Measurements from ENCODE around the gene MOGAT2.
"Not testable (repeated sequence)": the region's sequence is repeated elsewhere in the genome, so short reads cannot be mapped to it uniquely, and the experiment has no call there.

Gene MOGAT2

GRCh38 chr11:75719340-75720239, 2.0 kb downstream of the MOGAT2 start:
- DNase-seq, result no peak

GRCh38 chr11:75720639-75721038, 3.0 kb downstream of the MOGAT2 start:
- no peak for DNase-seq

- DNase-seq, result no peak
Measured at GRCh38 chr11:75721852-75722668, 4.4 kb downstream of the MOGAT2 start.

GRCh38 chr11:75722669-75723042, 5.0 kb downstream of the MOGAT2 start:
- DNase-seq, result no peak

GRCh38 chr11:75725547-75726320, 8.1 kb downstream of the MOGAT2 start:
- no peak for DNase-seq

- DNase-seq, result no peak
Measured at GRCh38 chr11:75728992-75729391, 11.4 kb downstream of the MOGAT2 start.

- DNase-seq, result no peak
Measured at GRCh38 chr11:75731095-75731494, 13.5 kb downstream of the MOGAT2 start.

- DNase-seq, result no peak
Measured at GRCh38 chr11:75733071-75733430, 15.4 kb downstream of the MOGAT2 start.

- no peak for DNase-seq
Measured at GRCh38 chr11:75733431-75734107, 15.9 kb downstream of the MOGAT2 start.

GRCh38 chr11:75734491-75735180, 17.0 kb downstream of the MOGAT2 start:
- DNase-seq, result no peak

- DNase-seq, result no peak
Measured at GRCh38 chr11:75735181-75735845, 17.7 kb downstream of the MOGAT2 start.

GRCh38 chr11:75737314-75737713, 19.7 kb downstream of the MOGAT2 start:
- no peak for DNase-seq

- DNase-seq, result no peak
Measured at GRCh38 chr11:75740681-75741080, 23.0 kb downstream of the MOGAT2 start.

- not testable (repeated sequence) for DNase-seq
Measured at GRCh38 chr11:75743159-75743558, 25.5 kb downstream of the MOGAT2 start.

GRCh38 chr11:75743711-75744563, 26.3 kb downstream of the MOGAT2 start:
- DNase-seq, result no peak

GRCh38 chr11:75745807-75746206, 28.2 kb downstream of the MOGAT2 start:
- DNase-seq, result no peak

GRCh38 chr11:75748729-75749273, 31.2 kb downstream of the MOGAT2 start:
- DNase-seq, result not testable (repeated sequence)

GRCh38 chr11:75754933-75755332, 37.3 kb downstream of the MOGAT2 start:
- DNase-seq, result not testable (repeated sequence)

GRCh38 chr11:75757651-75758050, 40.0 kb downstream of the MOGAT2 start:
- no peak for DNase-seq

GRCh38 chr11:75759832-75760231, 42.2 kb downstream of the MOGAT2 start:
- no peak for DNase-seq

Measured in right forelimb (tissue), 1 donor.